ENCODE measurements around the gene METTL2B.
"Not testable (repeated sequence)": the region's sequence is repeated elsewhere in the genome, so short reads cannot be mapped to it uniquely, and the experiment has no call there.

Gene METTL2B

GRCh38 chr7:128529191-128529590, 52.6 kb downstream of the METTL2B start:
- not testable (repeated sequence) for DNase-seq

GRCh38 chr7:128530121-128530854, 53.7 kb downstream of the METTL2B start:
- peak; percentile 67 for DNase-seq

- no peak for DNase-seq
Observed at GRCh38 chr7:128530855-128531104, 54.2 kb downstream of the METTL2B start.

- peak; percentile 86 for DNase-seq
Observed at GRCh38 chr7:128531105-128531954, 54.8 kb downstream of the METTL2B start.

GRCh38 chr7:128531955-128532478, 55.5 kb downstream of the METTL2B start:
- peak; percentile 20 for DNase-seq

- DNase-seq: not testable (repeated sequence)
Observed at GRCh38 chr7:128532956-128533355, 56.4 kb downstream of the METTL2B start.

GRCh38 chr7:128537410-128537809, 60.9 kb downstream of the METTL2B start:
- peak; percentile 3 for DNase-seq

- DNase-seq: not testable (repeated sequence)
Observed at GRCh38 chr7:128542530-128542929, 66.0 kb downstream of the METTL2B start.

GRCh38 chr7:128543300-128543699, 66.8 kb downstream of the METTL2B start:
- DNase-seq: not testable (repeated sequence)

GRCh38 chr7:128546319-128546851, 69.8 kb downstream of the METTL2B start:
- DNase-seq: not testable (repeated sequence)

GRCh38 chr7:128550920-128551319, 74.4 kb downstream of the METTL2B start:
- no peak for DNase-seq

GRCh38 chr7:128554394-128554793, 77.8 kb downstream of the METTL2B start:
- not testable (repeated sequence) for DNase-seq
